ENCODE measurements around the gene LTF. TPM values are rescaled to one million over a fixed set of nuclear protein-coding genes. Genes with fewer than 3 reads are reported as not detected.
A peak's percentile ranks its signal among the peaks of the same experiment; 100 is the strongest.

Gene LTF
- total and polyA plus RNA-seq, 7 donors, result 0.73 to 3.8 (median 2.0) TPM

- Histone ChIP-seq H3K27me3 (ENCODE audit: insufficient read depth in 3 of 3, low read length in 2 of 3) (no peaks in the 10 kb centered on the region), H3K36me3 (ENCODE audit: insufficient read depth in 1 of 2, low read depth in 1 of 2) (no peaks in the 10 kb centered on the region), H3K4me1 (peaks cover 27% of the 10 kb centered on the region), H3K27ac (peak overlapping the region; percentile 73), H3K4me3 (no peak overlapping the region), H3K9me3 (no peaks in the 10 kb centered on the region)
- TF ChIP-seq CTCF (IDR thresholded peaks at IDR 0.05), result no peak
- intact Hi-C loops (cut with DNase I), result no loop called here
- 69 to 80% (median 79%) methylated on average over 7 of the region's 7 CpGs for WGBS, 3 donors
- DNase-seq, result no peak
- ATAC-seq, result no peak
Measured at GRCh38 chr3:46408853-46409252, 55.9 kb downstream of the LTF start.

GRCh38 chr3:46407970-46408369, 56.7 kb downstream of the LTF start:
- peaks cover 22% of the 10 kb centered on the region for H3K4me1 ChIP-seq
- peak; percentile 65 to 89 for DNase-seq
- no peak for TF ChIP-seq CTCF (IDR thresholded peaks at IDR 0.05)
- H3K36me3 ChIP-seq (ENCODE audit: insufficient read depth in 1 of 2, low read depth in 1 of 2), result no peaks in the 10 kb centered on the region
- H3K27ac ChIP-seq, result peak overlapping the region; percentile 73
- 17 to 25% (median 18%) methylated on average over 7 of the region's 7 CpGs for WGBS, 3 donors
- H3K27me3 ChIP-seq (ENCODE audit: insufficient read depth in 3 of 3, low read length in 2 of 3), result no peaks in the 10 kb centered on the region
- intact Hi-C loops (cut with DNase I), result no loop called here
- H3K4me3 ChIP-seq, result peak overlapping the region; percentile 52
- peak; percentile 97 to 98 (median 98) for ATAC-seq
- H3K9me3 ChIP-seq, result no peaks in the 10 kb centered on the region

- no peaks in the 10 kb centered on the region for H3K9me3 ChIP-seq
- peak within 1 kb of the TSS; percentile 52 for H3K4me3 ChIP-seq
- intact Hi-C loops (cut with DNase I), result no loop called here
- TF ChIP-seq CTCF (IDR thresholded peaks at IDR 0.05), result no peak
- H3K27ac ChIP-seq, result peak within 1 kb of the TSS; percentile 73
- no peaks in the 10 kb centered on the region for H3K27me3 ChIP-seq (ENCODE audit: insufficient read depth in 3 of 3, low read length in 2 of 3)
- H3K36me3 ChIP-seq (ENCODE audit: insufficient read depth in 1 of 2, low read depth in 1 of 2), result no peaks in the 10 kb centered on the region
- peaks cover 17% of the 10 kb centered on the region for H3K4me1 ChIP-seq
- ATAC-seq (peak; percentile 54 to 77 (median 62)), DNase-seq (peak; percentile 37 to 68)
- WGBS, 3 donors, result 51 to 54% (median 51%) methylated on average over 20 of the region's 20 CpGs
Measured at GRCh38 chr3:46406788-46407611, 57.7 kb downstream of the LTF start, which contains the start of the genes CCR5AS and CCRL2. Gene CCR5AS (minus strand): TSS chr3:46407066. Gene CCRL2 (plus strand): TSS chr3:46407259. CDS start chr3:46408080, 821 bp downstream.

GRCh38 chr3:46406443-46406787, 58.3 kb downstream of the LTF start:
- no peak for TF ChIP-seq CTCF (IDR thresholded peaks at IDR 0.05)

More at GRCh38 chr3:46406443-46406787, 58.3 kb downstream of the LTF start:
- Histone ChIP-seq H3K36me3 (ENCODE audit: insufficient read depth in 1 of 2, low read depth in 1 of 2) (no peaks in the 10 kb centered on the region), H3K4me1 (peaks cover 17% of the 10 kb centered on the region), H3K27ac (peak overlapping the region; percentile 73), H3K4me3 (no peak overlapping the region), H3K9me3 (no peaks in the 10 kb centered on the region), H3K27me3 (ENCODE audit: insufficient read depth in 3 of 3, low read length in 2 of 3) (no peaks in the 10 kb centered on the region)
- WGBS, 3 donors, result 71 to 76% (median 73%) methylated on average over 4 of the region's 4 CpGs
- no peak for DNase-seq
- no peak for ATAC-seq
- intact Hi-C loops (cut with DNase I), result no loop called here
